Fibroblast of mammary gland (primary cell): ENCODE data around the gene KCNK4.

Experiments
- DNase-seq: peaks from one replicate; pipeline ENCODE4 v3.0.0-alpha.2; 2010; ENCODE audit warnings: low read depth
- H3K4me3 ChIP-seq: 2 replicates; pipeline ENCODE4 v1.5.1; 2011; ENCODE audit warnings: low read depth, mild to moderate bottlenecking, low read length, moderate library complexity; ENCODE audit not compliant: control insufficient read depth
- TF ChIP-seq, protein P1 (sequence below): conservative IDR thresholded peaks from 2 replicates; pipeline ENCODE4 v1.5.1; 2011; ENCODE audit warnings: low read depth, low read length, inconsistent platforms; ENCODE audit not compliant: control insufficient read depth, insufficient read depth

The KCNK4 gene

DNA sequence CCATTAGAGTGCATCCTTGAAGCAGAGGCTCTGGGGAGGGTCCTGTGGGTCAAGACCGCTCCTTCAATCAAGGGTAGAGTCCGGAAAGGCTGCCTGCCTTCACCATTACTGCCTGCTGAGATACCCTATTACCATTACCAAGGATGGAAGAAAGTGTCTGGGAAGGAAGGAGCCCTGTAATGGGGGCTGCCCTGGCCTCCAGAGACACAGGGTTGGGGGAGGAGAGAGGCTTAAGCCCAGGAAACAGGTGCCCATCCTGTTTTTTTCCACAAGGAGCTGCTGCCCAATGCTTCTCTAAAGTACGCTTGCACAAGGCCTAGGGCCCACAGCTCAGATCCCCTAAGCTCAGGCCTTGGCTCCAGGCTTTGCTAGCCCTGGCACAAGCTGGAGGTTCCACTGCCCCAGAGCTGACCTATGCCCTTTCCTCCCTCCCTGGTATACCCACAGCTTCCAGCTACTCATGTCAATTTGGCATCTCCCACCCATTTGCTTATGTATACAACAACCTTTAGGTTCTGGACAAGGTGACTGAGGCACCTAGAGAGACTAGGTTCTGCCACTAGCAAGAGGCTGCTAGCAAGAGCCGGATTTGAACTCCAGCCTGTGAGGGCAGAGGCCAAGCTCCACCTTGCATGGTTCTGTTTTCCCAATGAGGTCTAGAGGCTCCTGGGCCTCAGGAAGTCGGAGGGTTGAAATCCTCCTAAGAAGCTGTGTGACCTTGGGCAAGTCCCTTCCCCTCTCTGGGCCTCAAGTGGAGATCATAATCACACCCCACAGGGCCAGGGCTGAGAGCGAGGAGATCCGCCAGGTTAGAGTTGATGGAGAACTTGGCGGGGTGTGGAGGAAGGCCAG lies 41.3 kb upstream of the KCNK4 start:
- no peak overlapping the region for H3K4me3 ChIP-seq
- DNase-seq, result no peak
- TF ChIP-seq, protein P1, sequence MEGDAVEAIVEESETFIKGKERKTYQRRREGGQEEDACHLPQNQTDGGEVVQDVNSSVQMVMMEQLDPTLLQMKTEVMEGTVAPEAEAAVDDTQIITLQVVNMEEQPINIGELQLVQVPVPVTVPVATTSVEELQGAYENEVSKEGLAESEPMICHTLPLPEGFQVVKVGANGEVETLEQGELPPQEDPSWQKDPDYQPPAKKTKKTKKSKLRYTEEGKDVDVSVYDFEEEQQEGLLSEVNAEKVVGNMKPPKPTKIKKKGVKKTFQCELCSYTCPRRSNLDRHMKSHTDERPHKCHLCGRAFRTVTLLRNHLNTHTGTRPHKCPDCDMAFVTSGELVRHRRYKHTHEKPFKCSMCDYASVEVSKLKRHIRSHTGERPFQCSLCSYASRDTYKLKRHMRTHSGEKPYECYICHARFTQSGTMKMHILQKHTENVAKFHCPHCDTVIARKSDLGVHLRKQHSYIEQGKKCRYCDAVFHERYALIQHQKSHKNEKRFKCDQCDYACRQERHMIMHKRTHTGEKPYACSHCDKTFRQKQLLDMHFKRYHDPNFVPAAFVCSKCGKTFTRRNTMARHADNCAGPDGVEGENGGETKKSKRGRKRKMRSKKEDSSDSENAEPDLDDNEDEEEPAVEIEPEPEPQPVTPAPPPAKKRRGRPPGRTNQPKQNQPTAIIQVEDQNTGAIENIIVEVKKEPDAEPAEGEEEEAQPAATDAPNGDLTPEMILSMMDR, result no peak

DNA sequence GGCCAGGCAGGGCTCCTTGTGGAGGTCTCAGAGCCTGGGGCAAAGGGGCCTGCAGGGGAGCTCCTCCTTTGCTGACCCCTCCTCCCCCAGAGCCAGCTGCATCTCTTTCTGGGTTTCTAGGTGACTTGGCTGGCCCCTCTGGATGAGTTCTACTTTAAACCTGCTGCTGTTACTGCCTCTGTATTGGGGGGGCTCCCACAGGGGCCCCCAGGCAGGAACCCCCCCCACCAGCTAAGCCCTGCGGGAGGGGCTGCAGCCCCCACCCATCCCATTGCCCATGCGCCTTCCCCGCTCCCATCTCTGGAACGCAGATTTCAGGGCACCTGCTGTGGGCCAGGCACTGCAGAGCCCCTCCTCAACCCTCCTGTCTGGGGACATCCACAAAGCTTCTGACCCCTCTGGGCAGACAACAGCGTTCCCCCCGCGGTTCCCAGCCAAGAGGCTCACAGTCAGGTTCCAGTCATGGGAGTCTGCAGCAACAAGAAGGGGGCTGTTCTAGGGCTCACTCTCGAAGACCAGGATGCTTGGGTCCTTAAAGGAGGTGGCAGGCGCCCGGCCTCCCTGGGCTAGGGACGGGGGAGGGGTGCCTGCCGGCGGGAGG lies 40.6 kb upstream of the KCNK4 start:
- H3K4me3 ChIP-seq, result peak overlapping the region; percentile 40
- TF ChIP-seq, protein P1, result no peak
- no peak for DNase-seq

DNA sequence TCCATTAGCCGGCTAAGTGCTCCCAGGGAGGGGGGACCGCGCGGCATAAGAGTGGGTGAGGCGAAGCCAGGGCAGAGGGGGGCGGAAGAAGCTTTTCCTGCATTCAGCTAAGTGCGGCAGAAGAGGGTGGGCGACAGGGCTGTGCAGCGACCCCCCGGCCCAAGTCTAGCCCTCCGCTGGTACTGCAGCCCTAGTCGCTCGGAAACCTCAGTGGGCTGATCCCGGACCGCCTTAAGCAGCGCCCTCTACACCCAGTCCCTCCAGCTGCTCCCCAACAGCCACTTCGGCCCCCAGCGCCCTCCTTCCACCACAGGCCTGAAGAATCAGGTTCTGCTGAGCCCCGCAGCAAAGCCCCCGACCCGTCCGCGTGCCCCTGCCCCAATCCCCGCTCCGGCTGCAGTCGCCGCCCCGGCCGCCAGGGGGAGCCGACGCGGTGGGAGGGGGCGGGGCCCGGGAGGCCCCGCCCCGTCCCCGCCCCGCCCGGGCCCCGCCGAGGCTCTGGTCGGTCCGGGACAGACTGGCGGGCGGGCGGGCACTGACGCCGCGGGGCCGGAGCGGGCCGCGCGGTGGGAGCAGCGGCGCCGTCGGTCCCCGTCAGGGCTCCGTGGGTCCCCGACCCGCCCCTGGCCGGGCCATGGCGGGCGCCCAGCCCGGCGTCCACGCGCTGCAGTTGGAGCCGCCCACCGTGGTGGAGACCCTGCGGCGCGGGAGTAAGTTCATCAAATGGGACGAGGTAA lies 39.9 kb upstream of the KCNK4 start, which contains the start of gene PLCB3:
PLCB3 (plus strand) TSS at position 515 of the 737 bp plus-strand sequence; CDS start at position 635, 120 bp downstream.
- TF ChIP-seq, protein P1, result peak; percentile 23
- H3K4me3 ChIP-seq, result peak within 1 kb of the TSS; percentile 83
- no peak for DNase-seq

DNA sequence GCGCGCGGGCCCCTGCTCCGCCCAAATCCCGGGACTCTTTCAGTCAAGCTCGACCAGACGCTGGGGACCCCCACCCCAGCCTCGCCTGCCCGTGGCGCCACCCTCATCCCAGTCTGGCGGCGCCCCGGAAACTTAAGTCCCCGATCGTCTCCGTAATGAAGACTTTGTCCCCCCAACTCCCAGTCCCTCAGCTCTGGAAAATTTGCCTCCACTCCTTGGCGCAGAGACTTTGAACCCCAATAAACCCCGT lies 39.4 kb upstream of the KCNK4 start:
- DNase-seq, result no peak
- H3K4me3 ChIP-seq, result peak overlapping the region; percentile 83
- TF ChIP-seq, protein P1, result no peak

DNA sequence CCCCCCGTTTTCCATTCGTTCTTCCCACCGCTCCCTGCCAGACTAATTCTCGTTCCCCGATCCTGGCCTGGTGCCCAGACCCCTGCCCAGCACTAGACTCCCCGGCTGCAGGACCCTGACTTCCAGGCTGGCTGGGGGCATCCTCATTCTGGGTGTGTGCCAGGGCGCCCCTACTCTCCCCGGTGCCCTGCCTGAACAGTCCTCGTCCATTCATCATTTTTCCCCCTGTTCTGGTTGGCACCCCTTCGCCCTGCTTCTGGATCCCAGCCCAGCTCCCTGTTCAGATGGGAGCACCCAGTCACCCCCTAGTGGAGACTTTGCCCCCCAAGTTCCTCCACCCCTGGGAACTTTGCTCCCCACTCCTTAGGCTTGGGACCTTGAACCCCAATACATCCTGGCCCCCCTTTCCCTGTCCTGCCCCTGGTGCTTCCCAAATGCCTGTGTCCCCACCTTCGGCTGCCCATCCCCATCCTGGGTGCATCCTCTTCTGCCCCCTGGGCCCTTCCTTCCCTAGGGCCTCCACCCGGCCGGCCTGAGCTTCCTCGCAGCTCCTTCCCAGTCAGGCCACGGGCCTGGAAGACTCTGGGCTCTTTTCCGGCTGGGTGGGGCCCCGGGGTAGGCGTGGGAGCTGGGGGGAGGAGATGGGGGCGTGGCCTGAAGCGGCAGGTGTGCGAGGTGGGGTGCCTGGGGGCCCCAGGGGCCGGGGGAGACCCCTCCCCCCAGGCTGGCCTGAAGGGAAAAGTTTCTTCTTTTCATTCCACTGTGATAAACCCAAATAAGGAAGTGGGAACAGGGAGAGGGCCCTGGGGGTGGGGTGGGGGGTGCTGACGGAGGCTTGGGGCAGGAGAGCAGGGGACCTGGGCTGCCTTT lies 38.9 kb upstream of the KCNK4 start:
- DNase-seq, result no peak
- H3K4me3 ChIP-seq, result peak overlapping the region; percentile 83
- TF ChIP-seq, protein P1, result peak; percentile 38

DNA sequence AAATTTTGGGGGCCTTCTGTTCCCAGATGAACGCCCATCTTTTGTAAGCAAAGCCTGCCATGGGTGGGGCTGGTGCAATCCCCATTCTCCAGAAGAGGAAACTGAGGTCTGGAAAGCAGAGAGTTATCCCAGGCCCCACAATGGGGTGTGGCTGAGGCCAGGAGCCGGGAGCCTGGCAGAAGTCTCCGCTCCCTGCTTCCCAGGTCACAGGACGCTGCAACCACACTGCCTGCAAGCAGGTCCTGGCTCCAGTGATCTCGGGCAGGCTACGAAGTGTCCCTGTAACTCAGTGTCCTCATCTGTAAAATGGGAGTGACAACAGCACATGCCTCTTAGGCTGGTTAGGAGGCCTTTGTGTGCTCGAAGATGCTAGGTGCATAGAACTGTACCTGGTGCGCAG lies 38.1 kb upstream of the KCNK4 start:
- H3K4me3 ChIP-seq, result no peak overlapping the region
- DNase-seq, result no peak
- TF ChIP-seq, protein P1, result no peak
